Measurements from ENCODE around the gene FAM76B. TPM values are rescaled to one million over a fixed set of nuclear protein-coding genes. Genes with fewer than 3 reads are reported as not detected.

FAM76B gene
- total and polyA plus RNA-seq, 8 donors, result 4.0 to 207 (median 33.6) TPM

DNA sequence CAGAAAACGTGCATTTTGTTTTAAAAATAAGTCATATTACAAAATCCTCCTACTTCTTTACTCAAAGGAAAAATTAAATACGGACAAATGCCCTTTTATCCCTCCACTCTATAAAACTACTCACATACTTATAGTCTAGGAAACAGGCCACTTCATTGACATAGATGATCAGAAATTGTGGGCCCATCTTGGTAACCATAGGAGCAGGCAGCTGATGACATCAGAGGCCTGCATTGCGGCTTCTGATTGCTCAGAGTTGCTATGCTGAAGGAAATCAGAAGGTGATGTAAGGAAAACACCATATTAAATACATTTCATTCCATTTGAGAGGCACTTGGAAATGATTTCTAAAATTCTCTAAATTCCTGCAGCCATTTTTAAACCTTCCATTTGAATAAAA is 27.0 kb downstream of the FAM76B start:
- no peak overlapping the region for H3K4me3 ChIP-seq
- 80 to 94% (median 85%) methylated on average over 3 of the region's 3 CpGs for WGBS, 5 donors
- H3K36me3 ChIP-seq, result no peaks in the 10 kb centered on the region
- no peaks in the 10 kb centered on the region for H3K27me3 ChIP-seq
- no peak for DNase-seq
- H3K9me3 ChIP-seq, result no peaks in the 10 kb centered on the region
- no peak overlapping the region for H3K27ac ChIP-seq
- TF ChIP-seq EP300 (IDR thresholded peaks at IDR 0.05) (no peak), POLR2A (IDR thresholded peaks at IDR 0.05) (no peak), POLR2AphosphoS5 (IDR thresholded peaks at IDR 0.05) (no peak)
- TF ChIP-seq, protein P1, sequence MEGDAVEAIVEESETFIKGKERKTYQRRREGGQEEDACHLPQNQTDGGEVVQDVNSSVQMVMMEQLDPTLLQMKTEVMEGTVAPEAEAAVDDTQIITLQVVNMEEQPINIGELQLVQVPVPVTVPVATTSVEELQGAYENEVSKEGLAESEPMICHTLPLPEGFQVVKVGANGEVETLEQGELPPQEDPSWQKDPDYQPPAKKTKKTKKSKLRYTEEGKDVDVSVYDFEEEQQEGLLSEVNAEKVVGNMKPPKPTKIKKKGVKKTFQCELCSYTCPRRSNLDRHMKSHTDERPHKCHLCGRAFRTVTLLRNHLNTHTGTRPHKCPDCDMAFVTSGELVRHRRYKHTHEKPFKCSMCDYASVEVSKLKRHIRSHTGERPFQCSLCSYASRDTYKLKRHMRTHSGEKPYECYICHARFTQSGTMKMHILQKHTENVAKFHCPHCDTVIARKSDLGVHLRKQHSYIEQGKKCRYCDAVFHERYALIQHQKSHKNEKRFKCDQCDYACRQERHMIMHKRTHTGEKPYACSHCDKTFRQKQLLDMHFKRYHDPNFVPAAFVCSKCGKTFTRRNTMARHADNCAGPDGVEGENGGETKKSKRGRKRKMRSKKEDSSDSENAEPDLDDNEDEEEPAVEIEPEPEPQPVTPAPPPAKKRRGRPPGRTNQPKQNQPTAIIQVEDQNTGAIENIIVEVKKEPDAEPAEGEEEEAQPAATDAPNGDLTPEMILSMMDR (IDR thresholded peaks at IDR 0.05), result no peak
- peaks cover 0 to 3% (median 0%) of the 10 kb centered on the region in 4 donors for H3K4me1 ChIP-seq
- intact Hi-C loops (cut with DNase I; ENCODE audit: low total_unique reads), result loop anchor here (5.0 kb wide), 1 partner anchor 605 kb away; no protein-coding TSS in a partner anchor

DNA sequence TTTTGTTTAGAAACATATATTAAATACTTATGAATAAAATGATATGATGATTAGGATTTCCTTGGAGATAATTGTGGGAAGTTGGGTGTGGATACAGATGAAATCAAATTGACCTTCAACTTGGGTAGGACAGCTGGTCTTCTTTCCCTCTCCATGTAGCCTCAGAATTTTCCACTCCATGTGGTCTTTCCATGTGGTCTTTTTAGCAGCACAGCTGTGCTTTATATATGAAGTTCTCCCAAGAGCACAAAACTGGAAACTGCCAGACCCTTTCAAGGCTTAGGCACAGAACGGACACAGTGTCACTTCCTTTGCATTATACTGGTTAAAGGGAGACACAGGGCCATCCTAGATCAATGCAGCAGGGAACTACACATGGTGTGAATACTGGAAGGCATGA is 28.6 kb downstream of the FAM76B start:
- H3K4me1 ChIP-seq, result no peaks in the 10 kb centered on the region
- WGBS, 5 donors, result 67 to 97% (median 87%) methylated on average over 1 of the region's 1 CpG

DNA sequence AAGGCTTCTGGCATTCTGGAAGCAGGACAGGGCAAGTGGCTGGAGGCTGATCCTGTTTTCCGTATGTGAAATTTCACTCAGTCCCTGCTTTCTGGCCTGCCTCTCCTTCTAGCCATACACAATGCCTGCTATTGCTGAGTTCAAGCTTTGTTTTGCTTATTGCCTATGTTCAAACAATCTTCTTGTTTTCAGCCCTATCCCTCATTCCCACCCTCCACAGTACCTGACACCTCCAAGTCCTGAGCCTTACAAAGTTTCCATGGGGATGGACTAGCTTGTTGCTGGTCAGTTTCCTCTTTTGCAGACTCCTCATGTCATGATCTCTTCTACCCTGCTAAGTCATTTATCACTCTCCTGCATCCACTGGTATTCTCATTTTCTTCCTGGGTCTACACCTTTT is 38.1 kb downstream of the FAM76B start:
- H3K4me1 ChIP-seq, result no peaks in the 10 kb centered on the region
- H3K27ac ChIP-seq, result no peak overlapping the region
- WGBS, 5 donors, result 74 to 95% (median 79%) methylated on average over 1 of the region's 1 CpG
- no peak for DNase-seq
- H3K9me3 ChIP-seq, result no peaks in the 10 kb centered on the region
- TF ChIP-seq POLR2A (IDR thresholded peaks at IDR 0.05), result no peak
- TF ChIP-seq EP300 (IDR thresholded peaks at IDR 0.05), result no peak
- TF ChIP-seq POLR2AphosphoS5 (IDR thresholded peaks at IDR 0.05), result no peak
- TF ChIP-seq, protein P1 (IDR thresholded peaks at IDR 0.05), result no peak
- no peaks in the 10 kb centered on the region for H3K27me3 ChIP-seq
- intact Hi-C loops (cut with DNase I; ENCODE audit: low total_unique reads), result no loop called here
- H3K36me3 ChIP-seq, result no peaks in the 10 kb centered on the region
- no peak overlapping the region for H3K4me3 ChIP-seq

More for the DNA sequence above, 28.6 kb downstream of the FAM76B start:
- TF ChIP-seq, protein P1 (IDR thresholded peaks at IDR 0.05), result no peak
- TF ChIP-seq EP300 (IDR thresholded peaks at IDR 0.05), result no peak
- no peak for TF ChIP-seq POLR2A (IDR thresholded peaks at IDR 0.05)
- TF ChIP-seq POLR2AphosphoS5 (IDR thresholded peaks at IDR 0.05), result no peak
- Histone ChIP-seq H3K4me3 (no peak overlapping the region), H3K27me3 (no peaks in the 10 kb centered on the region), H3K36me3 (no peaks in the 10 kb centered on the region), H3K9me3 (no peaks in the 10 kb centered on the region), H3K27ac (no peak overlapping the region)
- DNase-seq, result no peak
- intact Hi-C loops (cut with DNase I; ENCODE audit: low total_unique reads), result loop anchor here (5.0 kb wide), 1 partner anchor 604 kb away; no protein-coding TSS in a partner anchor

DNA sequence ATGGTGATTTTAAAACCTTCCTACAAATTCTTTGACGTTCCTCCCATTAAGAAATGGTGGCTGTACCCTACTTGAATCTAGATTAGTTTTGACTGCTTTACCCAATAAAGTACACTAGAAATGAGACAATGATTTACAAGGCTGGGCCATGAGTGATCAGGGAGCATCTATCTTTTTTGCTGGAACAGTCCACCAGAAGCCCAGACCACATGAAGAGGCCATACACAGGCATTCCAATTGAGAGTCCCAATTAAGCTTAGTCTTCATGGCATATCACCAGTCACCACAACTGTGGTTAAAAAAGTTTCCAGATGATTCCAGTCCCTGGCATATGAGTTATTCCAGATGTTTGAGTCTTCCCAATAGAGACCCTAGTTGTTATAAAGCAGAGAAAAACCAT is 39.5 kb downstream of the FAM76B start:
- intact Hi-C loops (cut with DNase I; ENCODE audit: low total_unique reads), result no loop called here
- Histone ChIP-seq H3K27ac (no peak overlapping the region), H3K9me3 (no peaks in the 10 kb centered on the region), H3K4me3 (no peak overlapping the region), H3K4me1 (no peaks in the 10 kb centered on the region), H3K36me3 (no peaks in the 10 kb centered on the region), H3K27me3 (no peaks in the 10 kb centered on the region)
- 87 to 91% (median 88%) methylated on average over 1 of the region's 1 CpG for WGBS, 5 donors
- DNase-seq, result no peak
- TF ChIP-seq, protein P1 (IDR thresholded peaks at IDR 0.05), result no peak
- no peak for TF ChIP-seq POLR2A (IDR thresholded peaks at IDR 0.05)

All from stomach (tissue), 9 donors.